Measurements from ENCODE around the gene HM13. TPM values are rescaled to one million over a fixed set of nuclear protein-coding genes. Genes with fewer than 3 reads are reported as not detected.

The HM13 gene
- total and polyA plus RNA-seq, 5 donors from 2014 or later = 111 to 142 (median 134) TPM

GRCh38 chr20:31475472-31476293, 38.6 kb upstream of the HM13 start:
- H3K36me3 ChIP-seq (ENCODE audit: control insufficient read depth, insufficient read depth, low read length) = no peaks in the 10 kb centered on the region
- no peaks in the 10 kb centered on the region for H3K4me1 ChIP-seq (ENCODE audit: control insufficient read depth, insufficient read depth, low read length, poor library complexity, severe bottlenecking)
- peaks cover 0 to 6% (median 1%) of the 10 kb centered on the region in 7 donors for H3K9me3 Mint-ChIP-seq
- H3K4me1 Mint-ChIP-seq = peaks cover 0 to 11% (median 3%) of the 10 kb centered on the region in 4 donors
- no peaks in the 10 kb centered on the region for H3K36me3 Mint-ChIP-seq
- H3K4me3 Mint-ChIP-seq = no peak overlapping the region
- no peak overlapping the region for H3K27ac ChIP-seq (ENCODE audit: insufficient read depth, low read length, poor library complexity, severe bottlenecking)
- ATAC-seq (ENCODE audit: low read depth in 2 of 2) (no peak), DNase-seq (no peak)
- H3K27me3 ChIP-seq (ENCODE audit: control insufficient read depth, insufficient read depth, low read length) = no peaks in the 10 kb centered on the region
- H3K27me3 Mint-ChIP-seq = peaks cover 39% of the 10 kb centered on the region
- H3K4me3 ChIP-seq (ENCODE audit: low read depth, low read length) = no peak overlapping the region
- no peak overlapping the region for H3K27ac Mint-ChIP-seq
- no peaks in the 10 kb centered on the region for H3K9me3 ChIP-seq (ENCODE audit: control insufficient read depth in 2 of 2, low read length in 2 of 2)

- peaks cover 39% of the 10 kb centered on the region for H3K27me3 Mint-ChIP-seq
Measured at GRCh38 chr20:31476294-31476585, 38.0 kb upstream of the HM13 start.

GRCh38 chr20:31476643-31477215, 37.5 kb upstream of the HM13 start:
- no peaks in the 10 kb centered on the region for H3K9me3 ChIP-seq (ENCODE audit: control insufficient read depth in 2 of 2, low read length in 2 of 2)
- no peaks in the 10 kb centered on the region for H3K4me1 ChIP-seq (ENCODE audit: control insufficient read depth, insufficient read depth, low read length, poor library complexity, severe bottlenecking)
- no peak overlapping the region for H3K4me3 ChIP-seq (ENCODE audit: low read depth, low read length)
- Mint-ChIP-seq H3K27ac (no peak overlapping the region), H3K27me3 (peaks cover 39% of the 10 kb centered on the region), H3K4me3 (no peak overlapping the region), H3K4me1 (peaks cover 0 to 11% (median 3%) of the 10 kb centered on the region in 4 donors), H3K36me3 (no peaks in the 10 kb centered on the region), H3K9me3 (peaks cover 0 to 6% (median 1%) of the 10 kb centered on the region in 7 donors)
- ATAC-seq (ENCODE audit: low read depth in 2 of 2) (no peak), DNase-seq (no peak)
- no peaks in the 10 kb centered on the region for H3K36me3 ChIP-seq (ENCODE audit: control insufficient read depth, insufficient read depth, low read length)
- no peak overlapping the region for H3K27ac ChIP-seq (ENCODE audit: insufficient read depth, low read length, poor library complexity, severe bottlenecking)
- H3K27me3 ChIP-seq (ENCODE audit: control insufficient read depth, insufficient read depth, low read length) = no peaks in the 10 kb centered on the region

More at GRCh38 chr20:31476294-31476585, 38.0 kb upstream of the HM13 start:
- peaks cover 0 to 6% (median 1%) of the 10 kb centered on the region in 7 donors for H3K9me3 Mint-ChIP-seq
- Histone ChIP-seq H3K27me3 (ENCODE audit: control insufficient read depth, insufficient read depth, low read length) (no peaks in the 10 kb centered on the region), H3K36me3 (ENCODE audit: control insufficient read depth, insufficient read depth, low read length) (no peaks in the 10 kb centered on the region), H3K4me1 (ENCODE audit: control insufficient read depth, insufficient read depth, low read length, poor library complexity, severe bottlenecking) (no peaks in the 10 kb centered on the region), H3K4me3 (ENCODE audit: low read depth, low read length) (no peak overlapping the region), H3K27ac (ENCODE audit: insufficient read depth, low read length, poor library complexity, severe bottlenecking) (no peak overlapping the region), H3K9me3 (ENCODE audit: control insufficient read depth in 2 of 2, low read length in 2 of 2) (no peaks in the 10 kb centered on the region)
- H3K27ac Mint-ChIP-seq = no peak overlapping the region
- ATAC-seq (ENCODE audit: low read depth in 2 of 2) = no peak
- DNase-seq = no peak
- H3K36me3 Mint-ChIP-seq = no peaks in the 10 kb centered on the region
- H3K4me1 Mint-ChIP-seq = peaks cover 0 to 11% (median 3%) of the 10 kb centered on the region in 4 donors
- H3K4me3 Mint-ChIP-seq = no peak overlapping the region

- Histone ChIP-seq H3K4me1 (ENCODE audit: control insufficient read depth, insufficient read depth, low read length, poor library complexity, severe bottlenecking) (no peaks in the 10 kb centered on the region), H3K27me3 (ENCODE audit: control insufficient read depth, insufficient read depth, low read length) (peaks cover 3% of the 10 kb centered on the region), H3K27ac (ENCODE audit: insufficient read depth, low read length, poor library complexity, severe bottlenecking) (no peak overlapping the region), H3K9me3 (ENCODE audit: control insufficient read depth in 2 of 2, low read length in 2 of 2) (no peaks in the 10 kb centered on the region), H3K4me3 (ENCODE audit: low read depth, low read length) (no peak overlapping the region), H3K36me3 (ENCODE audit: control insufficient read depth, insufficient read depth, low read length) (no peaks in the 10 kb centered on the region)
- peaks cover 0 to 4% (median 0%) of the 10 kb centered on the region in 4 donors for H3K4me1 Mint-ChIP-seq
- H3K9me3 Mint-ChIP-seq = peaks cover 0 to 2% (median 0%) of the 10 kb centered on the region in 7 donors
- peaks cover 3% of the 10 kb centered on the region for H3K36me3 Mint-ChIP-seq
- H3K4me3 Mint-ChIP-seq = peak overlapping the region in 1 of 4 donors; percentile 28
- DNase-seq (peak in 1 of 3 donors; percentile 16), ATAC-seq (ENCODE audit: low read depth in 2 of 2) (no peak)
- H3K27me3 Mint-ChIP-seq = peaks cover 39% of the 10 kb centered on the region
- H3K27ac Mint-ChIP-seq = no peak overlapping the region
Measured at GRCh38 chr20:31484001-31484400, 30.2 kb upstream of the HM13 start.

GRCh38 chr20:31485450-31486339, 28.5 kb upstream of the HM13 start:
- Histone ChIP-seq H3K27me3 (ENCODE audit: control insufficient read depth, insufficient read depth, low read length) (peaks cover 3% of the 10 kb centered on the region), H3K4me1 (ENCODE audit: control insufficient read depth, insufficient read depth, low read length, poor library complexity, severe bottlenecking) (no peaks in the 10 kb centered on the region), H3K9me3 (ENCODE audit: control insufficient read depth in 2 of 2, low read length in 2 of 2) (no peaks in the 10 kb centered on the region), H3K27ac (ENCODE audit: insufficient read depth, low read length, poor library complexity, severe bottlenecking) (no peak overlapping the region), H3K36me3 (ENCODE audit: control insufficient read depth, insufficient read depth, low read length) (no peaks in the 10 kb centered on the region), H3K4me3 (ENCODE audit: low read depth, low read length) (no peak overlapping the region)
- H3K27ac Mint-ChIP-seq = no peak overlapping the region
- H3K4me1 Mint-ChIP-seq = peaks cover 0 to 4% (median 0%) of the 10 kb centered on the region in 4 donors
- ATAC-seq (ENCODE audit: low read depth in 2 of 2) (no peak), DNase-seq (no peak)
- H3K36me3 Mint-ChIP-seq = peaks cover 3% of the 10 kb centered on the region
- peaks cover 39% of the 10 kb centered on the region for H3K27me3 Mint-ChIP-seq
- H3K9me3 Mint-ChIP-seq = peaks cover 0 to 1% (median 0%) of the 10 kb centered on the region in 7 donors
- H3K4me3 Mint-ChIP-seq = no peak overlapping the region

DNA sequence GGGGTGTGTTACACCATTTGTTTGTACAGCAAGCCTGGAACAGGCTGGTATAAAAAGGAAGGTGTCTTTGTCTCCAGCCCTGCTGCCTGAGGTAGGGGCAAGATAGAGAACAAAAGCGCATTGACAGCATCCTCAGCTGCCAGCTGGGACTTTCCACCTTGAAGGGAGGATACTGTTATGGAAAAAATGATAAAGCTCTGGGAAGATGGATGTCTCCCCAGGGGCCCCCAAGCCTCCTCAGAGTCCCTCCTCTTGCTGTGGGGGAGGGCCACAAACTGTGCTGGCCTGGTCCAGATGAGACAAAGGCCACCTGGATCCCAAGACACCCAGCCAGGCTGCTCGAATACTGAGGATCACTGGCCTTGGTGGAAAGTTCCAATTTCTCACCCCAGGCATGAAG, 26.1 kb upstream of the HM13 start:
- no peaks in the 10 kb centered on the region for H3K27me3 ChIP-seq (ENCODE audit: control insufficient read depth, insufficient read depth, low read length)
- Mint-ChIP-seq H3K4me1 (peaks cover 0 to 4% (median 0%) of the 10 kb centered on the region in 4 donors), H3K4me3 (no peak overlapping the region), H3K27me3 (peaks cover 35% of the 10 kb centered on the region), H3K9me3 (no peaks in the 10 kb centered on the region), H3K27ac (no peak overlapping the region), H3K36me3 (no peaks in the 10 kb centered on the region)
- H3K4me1 ChIP-seq (ENCODE audit: control insufficient read depth, insufficient read depth, low read length, poor library complexity, severe bottlenecking) = no peaks in the 10 kb centered on the region
- H3K9me3 ChIP-seq (ENCODE audit: control insufficient read depth in 2 of 2, low read length in 2 of 2) = no peaks in the 10 kb centered on the region
- H3K36me3 ChIP-seq (ENCODE audit: control insufficient read depth, insufficient read depth, low read length) = no peaks in the 10 kb centered on the region
- DNase-seq = no peak
- no peak overlapping the region for H3K27ac ChIP-seq (ENCODE audit: insufficient read depth, low read length, poor library complexity, severe bottlenecking)
- no peak for ATAC-seq (ENCODE audit: low read depth in 2 of 2)
- no peak overlapping the region for H3K4me3 ChIP-seq (ENCODE audit: low read depth, low read length)

DNA sequence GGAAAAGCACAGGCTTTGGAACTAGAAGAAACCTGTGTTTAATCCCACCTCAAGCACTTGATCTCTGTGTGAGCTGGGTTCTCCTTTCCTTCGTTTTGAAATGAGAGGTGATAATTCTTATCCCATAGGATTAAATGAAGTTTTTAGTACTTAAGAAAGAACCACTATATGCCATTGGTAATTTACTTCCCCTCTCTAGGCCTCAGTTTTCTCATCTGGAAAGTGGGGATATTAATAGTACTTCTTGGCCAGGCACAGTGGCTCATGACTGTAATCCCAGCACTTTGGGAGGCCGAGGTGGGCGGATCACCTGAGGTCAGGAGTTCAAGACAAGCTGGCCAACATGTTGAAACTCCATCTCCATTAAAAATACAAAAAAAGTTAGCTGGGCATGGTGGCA, 25.1 kb upstream of the HM13 start:
- H3K4me3 ChIP-seq (ENCODE audit: low read depth, low read length) = no peak overlapping the region
- ATAC-seq (ENCODE audit: low read depth in 2 of 2) = no peak
- no peaks in the 10 kb centered on the region for H3K4me1 ChIP-seq (ENCODE audit: control insufficient read depth, insufficient read depth, low read length, poor library complexity, severe bottlenecking)
- no peak for DNase-seq
- no peaks in the 10 kb centered on the region for H3K9me3 Mint-ChIP-seq
- no peaks in the 10 kb centered on the region for H3K27me3 ChIP-seq (ENCODE audit: control insufficient read depth, insufficient read depth, low read length)
- no peaks in the 10 kb centered on the region for H3K4me1 Mint-ChIP-seq
- no peaks in the 10 kb centered on the region for H3K9me3 ChIP-seq (ENCODE audit: control insufficient read depth in 2 of 2, low read length in 2 of 2)
- H3K27ac Mint-ChIP-seq = no peak overlapping the region
- peaks cover 31% of the 10 kb centered on the region for H3K27me3 Mint-ChIP-seq
- H3K4me3 Mint-ChIP-seq = no peak overlapping the region
- no peaks in the 10 kb centered on the region for H3K36me3 Mint-ChIP-seq
- H3K36me3 ChIP-seq (ENCODE audit: control insufficient read depth, insufficient read depth, low read length) = no peaks in the 10 kb centered on the region
- no peak overlapping the region for H3K27ac ChIP-seq (ENCODE audit: insufficient read depth, low read length, poor library complexity, severe bottlenecking)
